ENCODE data around the gene STK35. TPM values are rescaled to one million over a fixed set of nuclear protein-coding genes. Genes with fewer than 3 reads are reported as not detected.
"Not testable (repeated sequence)": the region's sequence is repeated elsewhere in the genome, so short reads cannot be mapped to it uniquely, and the experiment has no call there.

Gene STK35
- polyA plus RNA-seq, 1 experiment, result 8.2 TPM

- ChIA-PET CTCF (interaction anchor here (0.8 to 4.2 kb wide), 4 partner anchors 8 to 215 kb away, joined by 3 to 28 read pairs (median 4); no protein-coding TSS in a partner anchor), POLR2A (no interaction called here)
- no peak for DNase-seq (ENCODE audit: low read depth)
Observed at GRCh38 chr20:2179949-2180348, 78.3 kb downstream of the STK35 start.

GRCh38 chr20:2183381-2183780 lies 81.8 kb downstream of the STK35 start:
- POLR2A ChIA-PET, result no interaction called here
- CTCF ChIA-PET, result interaction anchor here (1.0 to 4.2 kb wide), 3 partner anchors 9 to 218 kb away, joined by 3 to 28 read pairs (median 6); no protein-coding TSS in a partner anchor
- no peaks in the 10 kb centered on the region; the same call in 1 of the 2 replicates for H3K36me3 ChIP-seq (ENCODE audit: control insufficient read depth, insufficient read depth, low read length)
- H3K4me3 ChIP-seq (ENCODE audit: low read depth, low read length), result no peak overlapping the region
- no peak for TF ChIP-seq CTCF (IDR thresholded peaks at IDR 0.05; ENCODE audit: insufficient read depth, low read depth, low read length)
- DNase-seq (ENCODE audit: low read depth), result no peak
- H3K27me3 ChIP-seq (ENCODE audit: control insufficient read depth, insufficient read depth, low read length), result no peaks in the 10 kb centered on the region

More at GRCh38 chr20:2179949-2180348, 78.3 kb downstream of the STK35 start:
- no peak for TF ChIP-seq CTCF (IDR thresholded peaks at IDR 0.05; ENCODE audit: insufficient read depth, low read depth, low read length)
- Histone ChIP-seq H3K27me3 (ENCODE audit: control insufficient read depth, insufficient read depth, low read length) (peaks cover 2% of the 10 kb centered on the region; the same call in 1 of the 2 replicates), H3K36me3 (ENCODE audit: control insufficient read depth, insufficient read depth, low read length) (no peaks in the 10 kb centered on the region), H3K4me3 (ENCODE audit: low read depth, low read length) (no peak overlapping the region)

- DNase-seq (ENCODE audit: low read depth); H3K36me3 ChIP-seq (ENCODE audit: control insufficient read depth, insufficient read depth, low read length); H3K4me3 ChIP-seq (ENCODE audit: low read depth, low read length); H3K27me3 ChIP-seq (ENCODE audit: control insufficient read depth, insufficient read depth, low read length); POLR2A ChIA-PET: not testable (repeated sequence)
- CTCF ChIA-PET, result interaction anchor here (1.2 kb wide), 1 partner anchor 13 kb away, joined by 3 read pairs; no protein-coding TSS in a partner anchor
Observed at GRCh38 chr20:2184933-2185332, 83.3 kb downstream of the STK35 start.

GRCh38 chr20:2195614-2196013 lies 94.0 kb downstream of the STK35 start:
- Histone ChIP-seq H3K36me3 (ENCODE audit: control insufficient read depth, insufficient read depth, low read length) (no peaks in the 10 kb centered on the region), H3K4me3 (ENCODE audit: low read depth, low read length) (no peak overlapping the region), H3K27me3 (ENCODE audit: control insufficient read depth, insufficient read depth, low read length) (peaks cover 8% of the 10 kb centered on the region)
- CTCF ChIA-PET, result interaction anchor here (0.6 to 1.1 kb wide), 2 partner anchors 227 to 258 kb away, joined by 3 read pairs; no protein-coding TSS in a partner anchor
- TF ChIP-seq CTCF (IDR thresholded peaks at IDR 0.05; ENCODE audit: insufficient read depth, low read depth, low read length), result no peak
- POLR2A ChIA-PET, result no interaction called here
- no peak for DNase-seq (ENCODE audit: low read depth)

GRCh38 chr20:2197166-2197565 lies 95.5 kb downstream of the STK35 start:
- TF ChIP-seq CTCF (IDR thresholded peaks at IDR 0.05; ENCODE audit: insufficient read depth, low read depth, low read length), result no peak
- POLR2A ChIA-PET, result no interaction called here
- H3K4me3 ChIP-seq (ENCODE audit: low read depth, low read length), result no peak overlapping the region
- no peaks in the 10 kb centered on the region for H3K36me3 ChIP-seq (ENCODE audit: control insufficient read depth, insufficient read depth, low read length)
- DNase-seq (ENCODE audit: low read depth), result no peak
- peaks cover 15% of the 10 kb centered on the region for H3K27me3 ChIP-seq (ENCODE audit: control insufficient read depth, insufficient read depth, low read length)
- CTCF ChIA-PET, result interaction anchor here (1.2 to 3.0 kb wide), 2 partner anchors 8 to 11 kb away, joined by 4 to 22 read pairs; no protein-coding TSS in a partner anchor

Small RNAs within 50 kb of the gene (small RNA-seq; reads per million reads assigned to genes)
- gene RPL7P2 (ENCODE audit: insufficient read length, low read depth, low replicate concordance), result not detected

Other genes starting within 250 kb of the STK35 start
- 23.2 and 34.1 TPM in 2 replicates for gene SIRPA, start 206.4 kb upstream of the STK35 start, polyA plus RNA-seq (2011; rRNA removed)
- gene PDYN, start 107.8 kb upstream of the STK35 start, polyA plus RNA-seq (2011; rRNA removed), result not detected in 2 replicates
- not detected in 2 replicates for gene TGM3, start 194.2 kb downstream of the STK35 start, polyA plus RNA-seq (2011; rRNA removed)